Dedifferentiated amniotic fluid mesenchymal stem cell (primary cell): Measurements from ENCODE around the gene ABHD17B.
A peak's percentile ranks its signal among the peaks of the same experiment; 100 is the strongest.
"Not testable (repeated sequence)": the region's sequence is repeated elsewhere in the genome, so short reads cannot be mapped to it uniquely, and the experiment has no call there.

Experiments used
- DNase-seq: peaks from one replicate; pipeline ENCODE4 v3.0.0-alpha.2; 2016; ENCODE audit errors: extremely low spot score

ABHD17B gene

DNA sequence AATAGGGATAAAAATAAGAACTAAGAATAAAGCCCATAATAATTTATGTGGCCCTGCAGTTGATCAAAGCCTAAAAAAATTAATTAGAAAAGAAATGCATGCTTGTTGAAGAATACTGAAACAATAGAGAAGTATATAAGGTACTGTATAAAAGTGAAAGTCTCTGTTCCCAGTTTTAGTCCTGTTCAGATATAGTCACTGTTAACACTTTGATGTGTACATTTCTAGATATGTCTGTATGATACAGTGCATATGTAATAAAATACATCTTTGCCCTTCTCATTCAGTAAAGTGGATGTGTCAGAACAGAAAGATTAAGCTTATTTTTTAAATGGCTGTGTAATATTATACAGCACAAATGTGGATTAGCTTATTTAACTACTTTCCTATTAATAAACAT lies 4.5 kb upstream of the ABHD17B start:
- no peak for DNase-seq

DNA sequence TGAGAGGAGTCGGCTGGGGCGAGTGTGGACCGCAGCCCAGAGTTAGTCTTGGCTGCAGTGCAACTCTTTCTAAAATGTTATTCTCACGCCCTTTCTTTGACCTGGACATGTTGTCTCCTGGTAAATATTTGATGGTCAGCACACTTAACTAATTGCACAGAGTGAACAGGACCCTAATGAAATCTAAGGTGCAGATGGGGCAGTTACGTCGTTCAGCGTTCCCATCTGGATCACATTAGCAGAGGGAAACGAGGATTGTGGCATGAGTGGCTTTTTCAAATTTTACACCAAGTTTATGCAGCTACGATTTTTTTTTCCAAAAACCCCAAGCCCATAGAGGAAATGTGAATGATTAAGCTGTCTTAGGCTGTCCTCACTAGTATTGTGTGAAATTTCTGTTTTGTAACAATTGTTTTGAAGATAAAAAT lies 929 bp upstream of the ABHD17B start:
- DNase-seq = peak; percentile 36

DNA sequence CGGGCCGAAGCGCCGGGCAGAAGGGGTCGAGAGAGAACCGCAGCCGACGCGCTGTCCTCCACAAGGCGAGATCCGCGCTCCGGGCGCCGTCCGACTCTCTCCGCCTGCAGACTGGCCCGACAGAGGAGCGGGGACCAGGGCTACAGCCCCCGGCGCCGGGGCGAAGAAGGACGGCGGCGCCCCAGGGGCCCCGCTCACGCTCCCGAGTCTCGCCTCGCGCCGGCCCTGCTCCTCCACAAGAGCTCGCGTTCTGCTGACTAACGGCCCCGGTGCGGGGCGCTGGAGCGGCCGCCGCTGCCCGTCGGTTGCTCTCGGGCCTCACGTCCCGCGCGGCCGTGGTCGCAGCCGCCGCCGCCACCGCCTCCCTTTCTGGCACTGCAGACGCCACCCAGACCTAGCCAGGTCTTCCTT lies 338 bp downstream of the ABHD17B start:
- DNase-seq = no peak

DNA sequence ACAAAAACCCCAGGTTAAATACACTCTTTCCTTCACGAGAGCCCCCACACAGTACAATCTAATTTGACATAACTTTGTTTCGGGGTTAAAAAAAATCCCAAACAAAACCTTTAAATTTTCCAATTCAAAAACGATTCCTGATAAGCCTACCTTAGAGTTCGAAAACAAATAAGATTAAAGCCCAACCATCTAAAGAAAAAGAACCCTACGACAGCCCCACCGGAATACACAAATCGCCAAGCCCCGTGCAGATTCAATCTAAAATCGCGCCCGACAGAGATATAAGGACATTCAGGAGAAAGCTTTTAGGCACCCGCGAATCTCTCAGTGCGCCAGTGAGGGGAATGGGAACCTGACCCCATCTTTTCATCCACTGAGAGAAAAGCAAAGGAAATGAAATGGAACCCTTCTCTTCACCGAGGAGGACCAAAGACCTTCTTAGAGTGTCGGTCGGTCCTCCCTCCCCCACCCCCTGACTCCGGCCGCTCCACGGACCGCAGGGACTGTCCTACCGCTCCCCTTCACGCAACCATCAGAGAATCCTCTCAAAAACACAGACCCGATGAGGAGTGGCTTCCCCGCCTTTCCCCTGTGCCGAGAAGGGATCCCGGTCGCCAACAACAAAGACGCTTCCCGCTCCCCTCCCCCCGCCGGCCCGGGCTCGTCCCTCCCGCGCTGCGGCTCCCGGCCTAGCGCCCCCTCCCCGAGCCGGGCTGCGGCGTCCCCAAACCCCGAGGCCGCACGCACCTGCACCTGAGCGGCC lies 925 bp downstream of the ABHD17B start:
- DNase-seq = peak; percentile 16

DNA sequence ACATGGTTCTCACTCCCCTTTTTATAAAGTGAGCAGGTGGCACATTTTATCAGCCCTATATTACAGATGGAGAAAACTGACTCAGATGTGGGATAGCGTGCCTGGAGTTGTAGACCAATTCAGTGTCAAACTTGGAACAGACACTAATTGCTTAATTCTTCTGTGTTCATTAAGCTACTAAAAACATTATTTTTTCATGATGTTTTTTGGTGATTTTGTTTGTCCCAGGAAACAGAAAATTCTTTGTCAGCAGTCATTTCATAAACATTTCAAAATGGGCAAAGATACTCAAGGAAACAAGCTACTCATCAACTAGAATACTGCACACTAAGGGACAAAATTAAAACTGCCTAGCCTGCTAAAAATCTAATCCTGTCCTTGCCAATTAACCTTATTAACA lies 2.2 kb downstream of the ABHD17B start:
- no peak for DNase-seq

DNA sequence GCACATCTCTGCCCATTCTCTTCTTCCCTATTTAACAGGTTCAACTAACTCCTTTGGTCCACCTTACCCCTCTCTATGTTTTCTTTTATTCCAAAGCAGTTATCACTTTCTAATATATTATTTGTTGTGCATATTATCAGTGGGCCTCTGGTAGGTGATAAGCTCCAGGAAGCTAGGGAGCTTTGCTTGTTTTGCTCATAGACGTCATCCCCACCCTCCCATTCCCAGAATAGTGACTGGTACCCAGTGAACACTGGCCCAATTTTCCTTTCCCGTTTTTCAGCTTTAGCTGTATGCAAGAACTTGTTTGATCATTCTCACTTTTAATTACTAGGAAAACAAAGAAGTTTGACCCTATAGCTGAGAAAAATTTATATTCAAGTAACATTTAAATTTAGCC lies 6.9 kb downstream of the ABHD17B start:
- no peak for DNase-seq

DNA sequence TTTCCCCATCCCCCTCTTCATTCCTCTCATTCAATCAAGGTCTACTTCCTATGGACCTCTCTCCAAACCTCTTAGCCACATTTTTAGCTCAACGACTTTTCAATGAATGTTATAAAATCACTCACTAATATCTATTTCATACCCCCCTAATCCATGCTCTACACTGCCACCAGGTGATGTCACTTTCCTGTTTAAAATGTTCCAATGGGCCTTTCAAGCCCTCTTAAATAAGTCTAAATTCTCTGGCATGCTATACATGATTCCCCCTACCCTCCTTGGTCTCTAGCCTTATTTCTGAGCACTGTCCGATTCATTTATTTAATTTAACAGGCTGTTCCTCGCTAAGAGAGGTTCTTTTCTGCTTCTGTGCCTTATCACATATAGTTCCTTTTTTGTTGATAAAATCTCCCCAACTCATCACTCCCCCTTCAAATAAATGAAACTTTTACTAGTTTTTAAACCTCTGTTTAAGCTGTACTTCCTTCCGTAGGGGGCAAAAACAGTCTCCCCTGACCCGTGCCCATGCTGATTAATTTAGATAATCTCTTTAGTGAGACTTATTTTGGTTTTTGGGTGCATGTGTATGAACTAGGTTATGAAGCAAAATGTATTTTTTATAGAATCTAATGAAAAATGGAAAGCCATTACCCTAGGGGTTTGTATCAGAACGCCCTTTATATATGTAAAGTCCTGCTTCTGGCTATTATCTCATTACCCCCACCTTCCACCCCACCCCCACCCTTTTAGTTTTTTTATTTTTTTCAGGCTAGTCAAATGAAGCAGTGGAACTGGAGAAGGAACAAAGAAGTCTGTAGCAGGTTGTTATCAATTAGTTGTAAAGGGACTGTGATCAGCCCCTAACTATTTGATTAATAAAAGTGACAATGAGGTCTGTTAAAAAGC lies 9.0 kb downstream of the ABHD17B start:
- DNase-seq = no peak

DNA sequence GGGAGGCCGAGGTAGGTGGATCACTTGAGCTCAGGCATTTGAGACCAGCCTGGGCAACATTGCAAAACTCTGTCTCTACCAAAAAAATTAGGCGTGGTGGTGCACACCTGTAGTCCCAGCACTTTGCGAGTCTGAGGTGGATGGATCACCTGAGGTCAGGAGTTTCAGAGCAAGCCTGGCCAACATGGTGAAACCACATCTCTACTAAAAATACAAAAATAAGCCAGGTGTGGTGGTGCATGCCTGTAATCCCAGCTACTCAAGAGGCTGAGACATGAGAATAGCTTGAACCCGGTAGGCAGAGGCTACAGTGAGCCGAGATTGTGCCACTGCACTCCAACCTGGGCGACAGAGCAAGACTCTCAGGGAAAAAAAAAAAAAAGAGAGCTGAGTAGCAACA lies 12.2 kb downstream of the ABHD17B start:
- not testable (repeated sequence) for DNase-seq

DNA sequence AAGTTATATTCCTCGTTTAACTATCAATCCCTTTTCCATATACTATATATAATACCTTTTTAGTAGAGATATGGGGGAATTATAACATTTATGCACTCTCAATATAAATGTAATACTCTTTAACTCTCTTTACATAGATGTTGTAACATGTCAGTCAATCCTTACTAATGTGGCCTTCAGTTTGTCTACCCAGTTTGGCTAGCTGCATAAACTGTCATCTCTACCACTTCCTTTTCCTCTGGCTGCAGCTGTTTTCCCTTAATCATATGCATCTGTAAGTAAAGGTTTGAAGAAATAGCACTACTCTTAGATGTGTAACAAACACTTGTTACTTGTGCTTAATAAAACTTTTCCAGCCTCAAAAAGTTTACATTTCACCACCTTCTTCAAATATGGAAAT lies 13.4 kb downstream of the ABHD17B start:
- DNase-seq = no peak

DNA sequence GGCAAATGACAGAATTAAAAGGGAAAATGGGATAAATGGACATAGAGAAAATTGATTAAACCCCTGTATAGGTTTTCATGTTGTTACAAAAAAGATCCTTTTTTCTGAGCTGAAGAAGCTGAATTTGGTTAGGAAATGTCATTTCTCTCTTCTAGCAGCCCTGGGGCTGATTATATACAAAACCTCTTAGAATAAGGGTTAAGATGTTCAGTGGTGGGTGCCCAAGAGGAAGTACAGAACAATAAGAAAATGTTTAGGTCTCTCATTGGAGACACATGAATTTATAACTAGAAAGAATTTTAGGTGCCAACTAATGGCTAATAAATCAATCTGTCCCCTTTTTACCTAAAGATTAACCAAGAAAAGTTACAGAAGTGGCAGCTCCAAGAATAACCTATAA lies 14.2 kb downstream of the ABHD17B start:
- DNase-seq = no peak

DNA sequence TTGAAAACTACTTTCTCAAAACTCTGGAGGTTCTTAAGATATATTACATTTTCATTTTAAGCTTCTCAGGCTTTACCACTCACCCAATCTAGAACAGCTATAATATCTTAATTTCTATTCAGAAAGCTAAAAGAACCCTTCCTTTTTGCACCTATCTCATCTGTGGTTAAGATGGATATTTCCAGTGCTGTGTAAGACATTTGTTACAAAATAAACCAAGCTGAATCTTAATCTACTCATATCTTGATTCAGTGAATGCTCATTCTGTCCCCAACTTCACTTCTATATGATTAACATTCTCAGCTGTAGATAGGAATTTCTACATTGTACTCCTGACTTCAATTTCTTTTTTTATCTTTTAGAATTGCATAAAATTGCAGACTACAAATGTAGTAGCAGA lies 15.0 kb downstream of the ABHD17B start:
- no peak for DNase-seq

DNA sequence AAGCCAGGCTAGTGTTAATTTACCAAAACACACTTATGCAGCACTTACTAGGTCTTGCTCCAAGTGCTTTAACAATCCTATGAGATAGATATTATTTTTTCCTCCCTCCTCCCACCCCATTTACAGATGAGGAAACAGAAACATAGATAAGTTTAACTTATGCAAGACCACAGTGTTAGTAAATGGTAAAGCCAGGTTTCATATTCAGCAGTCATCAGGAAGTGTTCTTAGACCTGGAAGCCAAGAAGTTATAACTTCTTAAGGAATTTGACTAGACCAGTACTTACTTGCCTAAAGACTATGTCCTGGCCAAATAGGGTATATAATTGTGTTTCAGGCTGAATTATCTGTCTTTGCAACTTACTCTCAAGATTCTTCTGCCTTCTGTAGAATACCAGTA lies 15.9 kb downstream of the ABHD17B start:
- no peak for DNase-seq

DNA sequence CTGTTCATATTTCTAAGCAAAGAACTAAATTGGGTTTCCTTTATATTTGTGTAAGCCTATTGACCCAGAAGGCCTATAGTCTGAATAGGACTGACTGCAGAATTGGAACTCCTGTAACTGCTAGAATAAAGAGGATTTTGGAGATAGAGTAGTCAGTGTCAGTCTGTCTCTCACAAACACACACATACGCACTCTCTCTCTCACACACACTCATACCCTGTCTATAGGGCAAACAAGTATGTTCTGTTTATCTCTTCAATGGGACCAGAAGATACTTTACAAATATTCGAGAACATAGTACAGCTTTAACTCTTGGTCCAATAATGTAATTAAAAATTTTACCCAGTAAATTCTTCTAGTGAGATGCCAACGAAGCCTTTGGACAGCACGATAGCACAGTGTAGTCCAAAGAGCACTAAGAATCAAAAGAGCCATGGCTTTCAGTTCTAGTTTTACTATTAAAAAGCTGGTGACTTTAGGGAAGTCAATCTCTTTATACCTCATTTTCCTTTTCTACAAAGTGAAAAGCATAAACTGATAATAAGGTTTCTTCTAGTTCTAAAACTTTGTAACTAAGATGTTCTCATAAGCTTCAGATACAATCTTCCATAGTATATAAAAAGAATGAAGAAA lies 19.3 kb downstream of the ABHD17B start:
- no peak for DNase-seq

DNA sequence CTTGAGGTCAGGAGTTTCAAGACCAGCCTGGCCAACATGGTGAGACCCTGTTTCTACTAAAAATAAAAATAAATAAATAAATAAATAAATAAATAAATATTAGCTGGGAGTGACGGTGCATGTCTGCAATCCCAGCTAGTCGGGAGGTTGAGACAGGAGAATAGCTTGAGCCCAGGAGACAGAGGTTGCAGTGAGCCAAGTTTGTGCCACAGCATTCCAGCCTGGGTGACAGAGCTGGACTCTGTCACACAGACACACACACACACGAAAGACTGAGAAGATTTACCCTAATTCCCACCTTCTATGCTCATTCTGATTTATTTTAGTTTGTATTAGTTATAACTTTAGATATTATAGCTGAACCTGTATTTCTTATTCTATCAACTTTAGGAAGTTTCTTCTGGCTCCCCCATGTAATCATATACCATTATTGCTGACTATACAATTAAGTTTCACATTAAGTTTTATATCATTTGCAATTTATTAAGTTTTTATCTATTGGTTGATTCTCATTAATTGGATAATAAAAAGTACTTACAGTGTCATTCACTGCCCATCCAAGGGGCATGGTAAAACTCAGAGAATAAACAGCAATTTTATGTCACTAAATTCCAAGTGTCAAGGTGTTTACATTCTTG lies 20.8 kb downstream of the ABHD17B start:
- no peak for DNase-seq

DNA sequence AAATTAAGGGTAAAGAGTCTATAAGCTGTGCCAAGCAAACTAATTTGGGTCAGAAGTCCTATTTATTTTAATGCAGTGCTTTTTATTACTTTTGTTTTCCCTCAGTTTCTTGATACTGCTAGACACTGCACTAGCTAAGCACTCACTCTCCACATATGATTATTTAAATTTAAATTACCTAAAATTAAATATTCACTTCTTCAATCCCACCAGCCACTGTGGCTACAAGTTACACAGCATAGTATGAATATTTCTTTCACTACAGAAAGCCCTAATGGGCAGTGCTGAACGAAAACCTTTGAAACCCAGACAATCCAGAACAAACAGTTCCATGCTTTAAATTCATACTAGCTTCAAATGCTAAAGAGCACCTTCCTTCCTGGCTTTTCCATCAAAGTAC lies 23.6 kb downstream of the ABHD17B start:
- DNase-seq = no peak

DNA sequence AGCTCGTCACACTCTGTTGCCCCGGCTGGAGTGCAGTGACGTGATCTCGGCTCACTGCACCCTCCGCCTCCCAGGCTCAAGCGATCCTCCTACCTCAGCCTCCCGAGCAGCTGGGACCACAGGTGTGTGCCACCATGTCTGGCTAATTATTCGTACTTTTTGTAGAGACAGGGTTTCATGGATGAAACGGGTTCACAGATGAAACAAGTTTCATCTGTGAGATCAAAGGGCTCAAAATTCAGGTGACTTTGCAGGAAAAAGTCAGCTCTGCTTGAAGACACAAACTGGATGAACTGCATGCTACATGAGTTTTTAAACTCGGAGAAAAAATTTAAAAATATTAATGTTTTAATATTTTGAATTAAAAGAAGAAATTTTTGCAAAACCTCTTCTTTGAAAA lies 24.5 kb downstream of the ABHD17B start:
- no peak for DNase-seq

DNA sequence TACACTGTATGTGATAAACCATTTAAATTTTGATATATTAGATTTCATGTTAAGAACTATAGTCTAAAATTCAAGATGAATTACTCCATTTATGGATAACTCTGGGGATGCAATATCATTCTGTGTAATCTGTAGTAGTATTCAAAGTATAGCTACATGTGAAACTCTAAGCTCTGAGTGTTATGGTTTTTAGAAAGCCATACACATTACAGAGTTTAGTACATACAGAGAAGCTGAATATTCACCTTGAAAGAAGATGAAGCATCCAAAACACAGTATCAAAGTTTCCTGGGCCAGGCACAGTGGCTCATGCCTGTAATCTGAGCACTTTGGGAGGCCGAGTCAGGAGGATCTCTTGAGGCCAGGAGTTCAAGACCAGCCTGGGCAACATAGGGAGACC lies 25.0 kb downstream of the ABHD17B start:
- DNase-seq = no peak

DNA sequence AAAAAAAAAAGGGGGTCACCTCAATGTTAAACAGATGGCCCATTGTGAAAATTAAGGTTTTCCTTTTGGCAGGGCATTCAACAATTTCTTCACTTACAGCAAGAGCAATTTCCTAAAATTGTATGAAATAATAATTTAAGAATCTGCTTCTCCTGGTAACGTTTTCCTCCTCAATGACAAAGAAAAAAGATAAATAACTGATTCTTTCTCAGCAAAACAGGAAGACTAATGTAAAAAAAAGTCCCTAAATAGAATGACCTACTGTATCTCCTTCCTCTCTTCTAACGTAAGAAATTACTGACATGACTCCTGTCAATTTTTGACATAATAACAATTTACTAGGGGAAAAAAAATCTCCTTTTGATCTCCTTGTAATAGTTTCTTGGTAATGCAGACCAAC lies 25.5 kb downstream of the ABHD17B start:
- DNase-seq = no peak

DNA sequence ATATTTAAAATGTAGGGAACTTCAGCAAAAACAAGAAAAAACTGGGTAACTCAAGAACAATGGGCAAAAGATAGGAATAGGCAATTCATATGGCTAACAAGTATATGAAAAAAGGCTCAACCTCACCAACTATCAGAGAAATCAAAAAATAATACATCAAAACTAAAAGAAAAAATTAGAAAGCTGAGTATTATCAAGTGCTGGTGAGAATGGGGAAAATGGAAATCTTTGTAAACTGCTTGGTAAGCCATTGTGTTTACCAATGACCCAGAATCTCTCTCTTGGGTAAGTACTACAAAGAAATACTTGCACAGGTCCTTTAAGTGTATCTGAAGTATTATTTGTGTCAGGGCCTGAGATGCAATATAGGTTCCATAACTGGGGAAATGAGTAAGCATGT lies 27.0 kb downstream of the ABHD17B start:
- DNase-seq = no peak

DNA sequence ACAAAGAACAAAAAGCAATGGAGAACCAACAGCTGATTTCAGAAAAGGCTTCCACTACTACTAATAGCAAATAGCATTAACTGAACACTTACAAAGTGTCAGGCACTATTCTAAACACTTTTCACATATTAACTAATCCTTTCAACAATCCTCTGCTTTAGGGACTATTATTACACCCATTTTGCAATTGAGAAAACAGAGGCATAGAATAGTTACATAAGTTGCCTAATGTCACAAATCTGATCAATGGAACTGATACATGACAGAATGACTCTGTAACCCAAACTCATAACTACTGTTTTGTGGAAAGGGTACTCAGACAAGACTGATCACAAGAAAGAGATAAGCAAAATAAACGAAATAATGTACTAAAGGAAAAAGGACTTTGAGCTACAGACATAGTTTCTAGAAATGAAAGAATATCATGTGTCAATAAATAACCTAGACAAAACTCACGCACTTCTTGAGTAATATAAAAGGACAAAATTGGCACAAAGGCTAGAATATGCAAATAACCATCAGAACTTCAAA lies 31.3 kb downstream of the ABHD17B start:
- DNase-seq = no peak

DNA sequence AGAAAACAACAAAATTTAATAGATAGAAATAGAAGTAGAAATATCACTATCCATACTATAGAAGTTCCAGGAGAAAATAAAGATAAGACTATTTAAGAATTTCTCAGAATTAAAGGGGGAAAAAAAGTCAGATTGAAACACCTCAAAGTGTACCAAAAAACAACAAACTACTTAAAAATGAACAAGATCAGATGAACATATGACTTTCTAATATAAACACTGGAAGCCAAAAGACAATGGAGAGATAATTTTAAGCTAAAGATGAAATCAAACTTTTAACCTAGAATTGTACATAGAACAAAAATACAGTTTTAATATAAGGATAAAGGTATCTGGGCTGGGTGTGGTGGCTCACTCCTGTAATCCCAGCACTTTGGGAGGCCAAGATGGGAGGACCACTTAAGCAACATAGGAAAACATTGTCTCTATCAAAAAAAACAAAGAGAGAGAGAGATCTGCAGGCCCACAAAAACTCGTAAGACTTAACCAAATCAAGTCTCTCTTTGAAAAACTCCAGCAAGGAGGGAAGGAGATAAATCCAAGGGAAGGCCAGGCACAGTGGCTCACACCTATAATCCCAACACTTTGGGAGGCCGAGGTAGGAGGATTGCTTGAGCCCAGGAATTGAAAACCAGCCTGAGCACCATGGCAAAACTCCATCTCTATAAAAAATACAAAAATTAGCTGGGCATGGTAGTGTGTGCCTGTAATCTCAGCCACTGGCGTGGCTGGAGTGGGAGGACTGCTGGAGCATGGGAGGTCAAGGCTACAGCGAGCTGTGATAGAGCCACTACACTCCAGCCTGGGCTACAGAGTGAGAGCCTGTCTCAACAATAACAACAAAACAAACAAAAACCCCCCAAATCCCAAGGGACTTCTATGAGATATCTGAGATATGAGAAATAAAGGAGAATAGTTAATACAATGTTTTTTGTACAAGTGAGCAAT lies 32.4 kb downstream of the ABHD17B start:
- no peak for DNase-seq
